ENCODE measurements around the gene IL16.

The IL16 gene

GRCh38 chr15:81196576-81197254 lies at the start of gene IL16:
Gene IL16 (plus strand): TSS chr15:81196879. CDS start chr15:81225400, 28,521 bp downstream.
- H3K4me1 ChIP-seq (ENCODE audit: low read length): no peaks in the 10 kb centered on the region
- no peak for DNase-seq
- H3F3A ChIP-seq (ENCODE audit: insufficient read depth, low read length): no peaks in the 10 kb centered on the region
- H3K36me3 ChIP-seq (replicated peaks; ENCODE audit: insufficient read depth, low read length): no peaks in the 10 kb centered on the region
- H3K9me3 ChIP-seq (replicated peaks; ENCODE audit: insufficient read depth, low read length): no peaks in the 10 kb centered on the region
- no peak within 1 kb of the TSS for H3K4me2 ChIP-seq (ENCODE audit: low read depth, low read length)
- no peak within 1 kb of the TSS for H3K4me3 ChIP-seq (ENCODE audit: low read length)
- no peaks in the 10 kb centered on the region for H3K9me2 ChIP-seq (replicated peaks; ENCODE audit: insufficient read depth, low read length)
- H3K27ac ChIP-seq (ENCODE audit: low read length): no peak within 1 kb of the TSS
- H2AFZ ChIP-seq (ENCODE audit: low read length): no peak within 1 kb of the TSS
- TF ChIP-seq EZH2 (optimal IDR thresholded peaks at IDR 0.05; ENCODE audit: low read depth, low read length): no peak
- no peak for TF ChIP-seq EZH2phosphoT487 (IDR thresholded peaks at IDR 0.05; ENCODE audit: low read length)
- TF ChIP-seq, protein P1, sequence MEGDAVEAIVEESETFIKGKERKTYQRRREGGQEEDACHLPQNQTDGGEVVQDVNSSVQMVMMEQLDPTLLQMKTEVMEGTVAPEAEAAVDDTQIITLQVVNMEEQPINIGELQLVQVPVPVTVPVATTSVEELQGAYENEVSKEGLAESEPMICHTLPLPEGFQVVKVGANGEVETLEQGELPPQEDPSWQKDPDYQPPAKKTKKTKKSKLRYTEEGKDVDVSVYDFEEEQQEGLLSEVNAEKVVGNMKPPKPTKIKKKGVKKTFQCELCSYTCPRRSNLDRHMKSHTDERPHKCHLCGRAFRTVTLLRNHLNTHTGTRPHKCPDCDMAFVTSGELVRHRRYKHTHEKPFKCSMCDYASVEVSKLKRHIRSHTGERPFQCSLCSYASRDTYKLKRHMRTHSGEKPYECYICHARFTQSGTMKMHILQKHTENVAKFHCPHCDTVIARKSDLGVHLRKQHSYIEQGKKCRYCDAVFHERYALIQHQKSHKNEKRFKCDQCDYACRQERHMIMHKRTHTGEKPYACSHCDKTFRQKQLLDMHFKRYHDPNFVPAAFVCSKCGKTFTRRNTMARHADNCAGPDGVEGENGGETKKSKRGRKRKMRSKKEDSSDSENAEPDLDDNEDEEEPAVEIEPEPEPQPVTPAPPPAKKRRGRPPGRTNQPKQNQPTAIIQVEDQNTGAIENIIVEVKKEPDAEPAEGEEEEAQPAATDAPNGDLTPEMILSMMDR (IDR thresholded peaks at IDR 0.05; ENCODE audit: low read length): no peak
- no peaks in the 10 kb centered on the region for H3K79me2 ChIP-seq (ENCODE audit: low read length)
- H3K9ac ChIP-seq (ENCODE audit: low read length): no peak within 1 kb of the TSS
- H3K27me3 ChIP-seq (replicated peaks; ENCODE audit: insufficient read depth, low read length): no peaks in the 10 kb centered on the region
- no peaks in the 10 kb centered on the region for H4K20me1 ChIP-seq (ENCODE audit: insufficient read depth, low read length)

DNA sequence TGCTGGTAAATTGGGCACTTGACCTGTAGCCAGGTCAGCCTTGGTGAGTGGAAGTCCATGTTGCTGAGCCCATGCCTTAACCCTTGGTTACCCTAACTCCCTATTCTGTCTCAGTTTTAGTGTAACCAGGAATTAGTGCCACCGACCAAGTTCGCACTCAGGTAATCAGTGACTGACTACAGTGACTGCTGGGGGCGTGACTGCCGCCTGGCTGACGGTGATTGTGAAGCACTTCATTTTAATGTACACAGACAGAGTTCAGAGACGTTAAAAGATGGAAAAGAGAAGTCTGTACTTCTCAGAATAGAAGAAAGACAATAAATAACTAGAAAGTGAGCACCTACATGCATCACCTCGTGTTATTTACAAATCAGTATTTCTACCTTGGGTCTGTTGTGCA lies 45.3 kb upstream of the IL16 start:
- Histone ChIP-seq H4K20me1 (ENCODE audit: insufficient read depth, low read length) (no peaks in the 10 kb centered on the region), H2AFZ (ENCODE audit: low read length) (no peak overlapping the region), H3K9ac (ENCODE audit: low read length) (no peak overlapping the region), H3K4me2 (ENCODE audit: low read depth, low read length) (no peak overlapping the region), H3K9me2 (replicated peaks; ENCODE audit: insufficient read depth, low read length) (no peaks in the 10 kb centered on the region), H3K27ac (ENCODE audit: low read length) (no peak overlapping the region), H3K79me2 (ENCODE audit: low read length) (no peaks in the 10 kb centered on the region), H3K36me3 (replicated peaks; ENCODE audit: insufficient read depth, low read length) (no peaks in the 10 kb centered on the region), H3K4me1 (ENCODE audit: low read length) (peaks cover 3% of the 10 kb centered on the region; the same call in 1 of the 2 replicates), H3K27me3 (replicated peaks; ENCODE audit: insufficient read depth, low read length) (no peaks in the 10 kb centered on the region), H3K9me3 (replicated peaks; ENCODE audit: insufficient read depth, low read length) (no peaks in the 10 kb centered on the region), H3F3A (ENCODE audit: insufficient read depth, low read length) (no peaks in the 10 kb centered on the region), H3K4me3 (ENCODE audit: low read length) (no peak overlapping the region)
- TF ChIP-seq, protein P1 (IDR thresholded peaks at IDR 0.05; ENCODE audit: low read length): no peak
- TF ChIP-seq EZH2phosphoT487 (IDR thresholded peaks at IDR 0.05; ENCODE audit: low read length): no peak
- no peak for TF ChIP-seq EZH2 (optimal IDR thresholded peaks at IDR 0.05; ENCODE audit: low read depth, low read length)
- DNase-seq: no peak

DNA sequence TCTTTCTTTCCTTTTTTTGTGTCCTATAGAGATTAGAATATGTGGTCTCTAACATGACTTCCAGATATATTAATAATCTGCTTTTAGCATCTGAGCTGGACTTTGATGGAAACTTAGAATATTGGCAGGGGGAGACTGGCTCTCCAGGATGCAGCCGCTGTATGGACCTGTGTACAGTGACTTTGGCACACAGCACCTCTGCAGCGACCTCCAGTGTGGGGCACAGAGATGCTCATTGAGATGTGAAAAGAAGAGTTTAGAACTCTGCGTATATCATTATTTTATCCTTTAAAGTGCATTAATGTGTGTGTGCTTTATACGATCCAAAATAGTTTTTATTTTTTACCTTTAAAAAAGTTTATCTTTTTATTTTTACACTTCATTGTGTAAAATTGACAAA lies 44.3 kb upstream of the IL16 start:
- H3K79me2 ChIP-seq (ENCODE audit: low read length): no peaks in the 10 kb centered on the region
- no peaks in the 10 kb centered on the region for H4K20me1 ChIP-seq (ENCODE audit: insufficient read depth, low read length)
- no peaks in the 10 kb centered on the region for H3K27me3 ChIP-seq (replicated peaks; ENCODE audit: insufficient read depth, low read length)
- H3F3A ChIP-seq (ENCODE audit: insufficient read depth, low read length): no peaks in the 10 kb centered on the region
- H3K9me3 ChIP-seq (replicated peaks; ENCODE audit: insufficient read depth, low read length): no peaks in the 10 kb centered on the region
- DNase-seq: peak; percentile 18
- no peak overlapping the region for H2AFZ ChIP-seq (ENCODE audit: low read length)
- no peaks in the 10 kb centered on the region for H3K36me3 ChIP-seq (replicated peaks; ENCODE audit: insufficient read depth, low read length)
- H3K9ac ChIP-seq (ENCODE audit: low read length): no peak overlapping the region
- H3K9me2 ChIP-seq (replicated peaks; ENCODE audit: insufficient read depth, low read length): no peaks in the 10 kb centered on the region
- no peak for TF ChIP-seq EZH2 (optimal IDR thresholded peaks at IDR 0.05; ENCODE audit: low read depth, low read length)
- TF ChIP-seq, protein P1 (IDR thresholded peaks at IDR 0.05; ENCODE audit: low read length): no peak
- TF ChIP-seq EZH2phosphoT487 (IDR thresholded peaks at IDR 0.05; ENCODE audit: low read length): no peak
- H3K4me2 ChIP-seq (ENCODE audit: low read depth, low read length): no peak overlapping the region
- peaks cover 3% of the 10 kb centered on the region; the same call in 1 of the 2 replicates for H3K4me1 ChIP-seq (ENCODE audit: low read length)
- H3K27ac ChIP-seq (ENCODE audit: low read length): no peak overlapping the region
- no peak overlapping the region for H3K4me3 ChIP-seq (ENCODE audit: low read length)
